ENCODE results near the gene USP40.

DNA sequence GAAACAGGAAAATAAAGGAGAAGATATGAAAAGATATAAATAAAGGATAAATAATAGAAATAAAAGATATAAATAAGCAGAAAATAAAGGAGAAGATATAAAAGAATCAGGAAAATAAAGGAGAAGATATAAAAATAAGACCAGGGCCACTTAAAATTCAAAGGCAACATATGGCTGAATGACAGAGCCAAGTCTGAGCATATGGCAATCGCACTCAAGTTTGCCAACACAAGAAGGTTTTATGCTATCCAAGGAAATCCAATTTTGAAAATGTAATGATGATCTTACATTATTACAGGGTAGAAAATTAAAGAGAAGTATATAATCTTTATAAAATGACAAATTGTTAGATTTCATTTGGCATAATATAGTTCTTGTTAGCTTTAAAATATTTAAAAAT, 33.6 kb downstream of the USP40 start:
- TF ChIP-seq CTCF (conservative IDR thresholded peaks at IDR 0.05; ENCODE audit: low read length) (no peak), EZH2phosphoT487 (IDR thresholded peaks at IDR 0.05; ENCODE audit: borderline replicate concordance) (no peak)

All from Loucy (cell line).